Activated CD4-positive, alpha-beta T cell treated with anti-CD3 and anti-CD28 coated beads for 24 hours (primary cell): ENCODE measurements around the gene ARL3.
"Not testable (repeated sequence)": the region's sequence is repeated elsewhere in the genome, so short reads cannot be mapped to it uniquely, and the experiment has no call there.

Experiments
- DNase-seq, 2 donors: peaks; one replicate each; pipeline ENCODE4 v3.0.0-alpha.2; 2020; ENCODE audit warnings: low read depth in 2 of 2

Gene ARL3

DNA sequence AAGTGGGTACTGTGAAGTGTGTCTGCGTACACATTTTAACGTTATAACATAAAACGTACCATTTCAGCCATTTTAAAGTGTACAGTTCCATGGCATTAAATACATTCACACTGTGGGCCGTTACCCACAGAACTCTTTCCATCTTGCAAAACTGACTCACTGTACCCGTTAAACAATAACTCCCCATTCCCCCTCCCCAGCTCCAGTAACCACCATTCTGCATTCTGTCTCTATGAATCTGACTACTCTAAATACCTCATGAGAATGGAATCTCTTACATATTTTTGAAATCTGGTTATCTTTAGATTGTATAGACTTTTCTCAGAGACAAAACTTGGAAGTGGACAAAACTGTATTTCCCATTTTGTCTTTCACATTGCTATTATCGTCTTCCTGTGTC, 9.3 kb downstream of the ARL3 start:
- DNase-seq = no peak

DNA sequence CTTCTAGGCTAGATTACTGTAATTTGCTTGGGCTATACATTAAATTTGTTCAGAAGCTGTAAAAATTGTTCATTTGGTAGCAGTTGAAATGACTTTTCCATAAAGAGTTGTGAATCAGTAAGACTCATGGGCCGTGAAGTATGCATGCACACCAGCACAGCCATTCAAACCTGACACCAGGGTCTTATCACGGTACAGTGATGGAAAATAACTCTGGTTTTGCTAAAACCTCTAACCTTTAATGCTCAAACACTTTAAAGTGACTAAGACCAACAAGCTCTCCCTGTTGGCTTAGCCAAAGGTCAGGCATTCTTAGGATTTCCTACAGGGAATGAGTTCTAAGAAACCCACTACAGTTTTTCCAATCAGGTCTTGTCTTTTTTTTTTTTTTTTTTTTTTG, 11.5 kb downstream of the ARL3 start:
- no peak for DNase-seq

DNA sequence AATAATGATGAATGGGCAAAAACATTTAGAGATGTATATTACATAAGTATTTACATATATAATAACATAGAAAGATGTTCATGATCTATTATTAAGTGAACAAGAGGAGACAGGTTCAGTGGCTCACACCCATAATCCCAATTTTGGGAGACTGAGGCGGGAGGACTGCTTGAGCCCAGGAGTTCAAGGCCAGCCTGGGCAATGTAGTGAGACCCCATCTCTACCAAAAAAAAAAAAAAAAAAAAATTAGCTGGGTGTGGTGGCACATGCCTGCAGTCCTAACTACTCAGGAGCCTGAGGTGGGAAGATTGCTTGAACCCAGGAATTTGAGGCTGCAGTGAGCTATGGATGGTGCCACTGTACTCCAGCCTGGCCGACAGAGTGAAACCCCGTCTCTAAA, 12.4 kb downstream of the ARL3 start:
- DNase-seq = no peak

DNA sequence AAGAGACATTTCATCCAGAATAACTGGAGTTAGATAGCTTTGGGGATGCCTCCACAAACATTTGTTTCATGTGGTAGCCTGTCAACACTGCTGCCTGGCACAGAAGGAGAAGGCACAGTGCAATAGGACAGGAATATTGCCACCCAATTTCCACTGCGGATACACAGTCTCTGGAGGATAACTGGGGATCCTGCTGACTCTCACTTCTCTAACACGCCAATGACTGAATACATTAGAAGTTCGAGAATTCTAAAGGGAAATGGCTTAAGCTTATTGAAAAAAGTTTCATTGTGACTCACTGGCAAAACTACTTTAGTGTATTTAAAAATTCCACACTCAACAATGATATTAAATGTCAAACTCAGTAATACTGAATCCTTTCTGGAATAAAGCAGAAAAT, 12.9 kb downstream of the ARL3 start:
- DNase-seq = no peak

DNA sequence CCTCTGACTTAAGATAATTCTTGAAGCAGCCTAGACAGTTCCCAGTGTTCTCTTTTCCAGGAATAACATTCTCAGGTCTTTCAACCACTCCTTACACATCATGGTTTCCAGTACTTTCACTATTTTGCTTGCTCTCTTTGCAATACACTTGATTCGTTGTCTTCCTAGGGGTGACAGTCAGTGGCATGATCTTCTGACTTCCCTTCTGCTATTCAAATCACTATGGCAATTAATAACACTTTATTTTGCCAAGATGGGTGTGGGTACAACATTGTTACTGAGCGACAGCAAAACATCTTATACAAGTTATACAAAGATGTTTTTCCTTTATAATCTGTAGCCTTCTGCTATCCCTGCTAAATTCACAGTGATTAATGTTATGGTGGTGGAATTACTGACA, 15.3 kb downstream of the ARL3 start:
- DNase-seq = no peak

DNA sequence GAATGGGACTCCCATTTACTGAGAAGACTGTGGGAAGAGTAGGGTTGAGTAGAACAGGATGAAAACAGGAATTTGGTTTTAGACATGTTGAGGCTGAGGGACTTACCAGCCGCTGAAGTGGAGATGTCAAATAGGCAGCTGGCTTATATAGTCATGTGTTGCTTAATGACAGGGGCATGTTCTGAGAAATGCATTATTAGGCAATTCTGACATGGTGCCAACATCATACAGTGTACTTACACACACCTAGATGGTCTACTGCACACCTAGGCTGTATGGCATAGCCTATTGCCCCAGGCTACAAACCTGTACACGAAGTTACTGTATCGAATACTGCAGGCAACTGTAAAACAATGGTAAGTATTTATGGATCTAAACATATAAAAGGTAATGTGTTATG, 17.5 kb downstream of the ARL3 start:
- no peak for DNase-seq

DNA sequence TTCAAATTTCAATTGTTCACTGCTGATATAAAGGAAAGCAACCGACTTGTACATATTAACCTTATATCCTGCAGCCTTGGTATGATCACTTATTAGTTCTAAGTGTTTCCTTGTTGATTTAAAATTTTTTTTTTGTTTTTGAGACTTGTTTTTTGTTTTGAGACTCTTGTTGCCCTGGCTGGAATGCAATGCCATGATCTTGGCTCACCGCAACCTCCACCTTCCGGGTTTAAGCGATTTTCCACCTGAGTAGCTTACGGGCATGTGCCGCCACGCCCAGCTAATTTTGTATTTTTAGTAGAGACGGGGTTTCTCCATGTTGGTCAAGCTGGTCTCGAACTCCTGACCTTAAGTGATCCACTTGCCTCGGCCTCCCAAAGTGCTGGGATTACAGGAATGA, 18.8 kb downstream of the ARL3 start:
- not testable (repeated sequence) for DNase-seq

DNA sequence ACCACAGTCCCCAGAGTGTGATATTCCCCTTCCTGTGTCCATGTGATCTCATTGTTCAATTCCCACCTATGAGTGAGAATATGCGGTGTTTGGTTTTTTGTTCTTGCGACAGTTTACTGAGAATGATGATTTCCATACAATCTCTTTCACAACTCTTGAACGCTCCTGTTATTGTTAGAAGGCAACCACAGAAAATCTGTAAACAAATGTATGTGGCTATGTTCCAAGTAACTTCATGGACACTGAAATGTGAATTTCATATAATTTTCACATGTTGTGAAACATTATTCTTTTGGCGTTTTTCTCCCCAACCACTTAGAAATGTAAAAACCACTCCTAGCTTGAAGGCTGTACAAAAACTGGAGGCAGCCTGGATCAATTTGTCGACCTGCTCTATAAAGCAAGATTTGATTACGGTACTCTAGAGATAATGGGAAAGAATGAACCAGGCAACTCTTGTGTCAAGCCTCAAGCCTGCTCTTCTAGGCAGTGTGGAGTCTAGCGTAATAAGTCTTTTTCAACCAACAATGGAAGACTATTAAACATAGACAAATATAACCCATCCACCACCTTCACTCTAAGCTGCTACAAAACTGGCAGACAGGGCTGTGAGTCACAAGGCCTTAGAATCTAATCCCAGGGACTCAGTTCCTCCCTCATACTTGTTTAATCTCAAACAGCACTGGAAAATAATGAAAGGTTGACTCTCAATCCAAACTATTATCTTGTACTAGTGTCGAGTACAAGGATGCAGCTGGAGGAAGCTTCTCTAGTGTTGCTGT, 22.7 kb downstream of the ARL3 start:
- DNase-seq = no peak

DNA sequence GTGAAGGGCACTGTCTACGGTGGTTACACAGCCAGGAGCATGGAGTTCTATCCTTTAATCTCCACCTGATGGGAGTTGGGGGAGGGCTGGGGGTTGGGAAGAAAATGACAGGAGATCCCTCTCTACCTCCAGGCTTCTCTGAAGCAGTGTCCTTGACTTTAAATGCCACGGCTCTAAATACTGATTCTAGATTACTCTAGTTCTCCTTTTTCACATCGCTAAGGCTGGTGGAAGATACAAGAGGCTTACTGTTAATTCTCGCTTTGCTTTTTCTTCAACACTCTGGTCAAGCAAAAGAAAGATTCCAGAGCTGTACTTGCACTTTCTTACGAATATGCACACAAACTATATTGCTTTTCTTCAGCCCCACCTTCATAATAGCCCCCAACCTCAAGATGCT, 30.5 kb downstream of the ARL3 start:
- DNase-seq = no peak

DNA sequence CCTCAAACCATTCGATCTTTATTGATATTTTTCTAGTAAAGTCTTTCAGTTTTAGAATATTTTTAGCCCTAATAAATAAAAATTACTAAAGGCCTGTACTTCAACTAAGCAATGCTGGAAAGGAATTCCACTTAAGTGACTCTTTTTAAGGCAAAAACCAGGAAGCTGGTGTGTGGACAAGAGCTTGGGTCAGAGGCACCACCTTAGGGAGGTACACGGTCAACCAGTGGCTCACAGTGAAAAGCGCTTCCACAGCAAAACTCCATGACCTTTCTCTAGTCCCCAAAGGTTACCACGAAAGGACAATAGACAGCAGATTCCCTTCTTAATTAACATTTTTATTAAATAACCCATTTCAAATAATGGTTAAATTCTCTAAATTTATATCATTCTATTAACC, 31.2 kb downstream of the ARL3 start:
- no peak for DNase-seq

DNA sequence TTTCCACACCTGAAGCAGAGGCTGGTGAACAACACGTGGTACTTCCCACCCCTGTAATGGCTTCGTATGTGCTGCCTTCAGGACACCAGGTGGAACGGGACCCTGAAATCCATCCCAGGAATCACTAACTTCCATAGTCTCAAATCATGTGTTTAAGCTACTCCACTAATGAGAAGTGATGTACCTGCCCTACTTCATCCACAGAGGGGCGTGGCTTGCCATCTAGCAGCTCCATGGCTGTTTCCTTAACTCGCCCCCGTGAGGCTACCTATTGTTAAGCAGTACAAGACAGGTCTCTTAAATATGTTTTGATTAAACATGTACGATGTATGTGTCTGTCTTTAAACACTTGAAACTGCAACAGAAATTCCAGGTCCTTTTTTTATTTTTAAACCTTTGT, 31.8 kb downstream of the ARL3 start:
- no peak for DNase-seq

DNA sequence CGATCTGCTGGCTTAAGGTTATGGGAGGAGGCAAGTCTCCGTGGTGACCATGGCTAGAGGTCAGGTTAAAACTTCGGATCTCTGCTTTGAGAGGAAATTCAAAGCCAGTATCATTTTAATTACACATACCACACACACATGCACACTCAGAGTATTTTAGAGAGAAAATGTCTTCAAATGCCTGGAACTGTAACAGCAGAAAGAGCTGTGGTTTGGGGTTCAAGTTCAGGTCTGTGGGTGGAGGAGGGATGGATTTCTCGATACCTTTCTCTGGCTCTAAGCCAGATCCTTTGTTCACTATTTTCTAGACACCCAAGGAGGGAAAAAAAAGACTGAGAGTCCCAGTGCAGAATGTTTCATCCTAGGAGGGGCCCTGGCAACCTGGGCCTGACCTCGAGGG, 32.5 kb downstream of the ARL3 start:
- DNase-seq = no peak

DNA sequence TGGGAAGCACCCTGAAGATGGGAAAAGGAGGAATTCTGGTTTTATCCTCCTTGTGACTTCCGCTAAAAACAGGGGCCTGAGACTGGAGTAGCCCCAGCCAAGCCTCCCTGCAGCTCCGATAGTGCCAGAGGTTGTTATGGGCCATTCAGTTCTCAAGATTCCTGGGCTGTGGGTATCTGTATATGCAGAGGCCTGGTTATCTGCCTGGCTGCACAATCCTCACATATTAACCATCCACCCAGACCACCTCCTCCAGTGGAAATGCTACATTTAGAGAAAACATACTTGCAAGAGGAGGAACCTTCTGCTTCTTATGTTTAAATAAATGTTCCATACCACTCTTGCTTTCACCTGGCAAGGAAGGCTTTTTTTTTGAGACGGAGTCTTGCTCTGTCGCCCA, 34.6 kb downstream of the ARL3 start:
- DNase-seq = no peak

DNA sequence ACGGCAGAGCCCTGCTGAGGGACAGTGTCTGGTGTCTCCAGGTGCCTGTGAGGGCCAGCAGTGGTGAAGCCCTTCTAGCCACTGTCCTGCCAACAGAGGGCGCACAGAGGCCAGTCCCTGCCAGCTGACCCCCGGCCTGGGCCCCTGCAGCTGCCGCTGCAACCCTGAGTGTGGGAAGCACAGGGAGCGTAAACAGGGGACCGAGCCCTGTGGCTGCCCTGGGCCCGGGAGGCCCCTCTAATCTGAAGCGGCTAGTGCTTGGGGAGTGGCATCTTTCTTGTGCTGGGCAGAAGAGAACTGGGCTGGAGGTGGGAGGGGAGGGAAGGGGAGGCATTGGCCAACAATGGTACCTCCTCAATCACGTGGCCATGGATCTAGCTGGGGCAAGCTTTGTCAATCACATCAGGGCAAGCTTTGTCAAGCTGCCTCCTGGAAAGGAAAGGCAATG, 35.3 kb downstream of the ARL3 start:
- no peak for DNase-seq

DNA sequence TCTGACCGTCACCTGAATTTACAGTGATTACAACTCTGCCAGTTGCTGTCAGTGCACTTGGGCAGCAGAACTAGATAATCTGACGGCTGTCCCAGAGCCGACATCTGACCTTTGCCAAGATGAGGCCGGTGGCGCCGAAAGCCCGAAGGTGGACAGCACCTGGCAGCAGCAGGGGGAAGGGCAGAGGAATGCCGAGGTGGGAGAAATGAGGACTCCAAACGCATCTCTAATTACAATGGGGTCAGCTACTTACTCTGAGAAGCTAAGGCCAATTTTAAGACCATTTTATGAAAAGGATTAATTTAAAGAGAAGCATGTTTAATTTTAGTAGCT, 36.2 kb downstream of the ARL3 start:
- DNase-seq = no peak

DNA sequence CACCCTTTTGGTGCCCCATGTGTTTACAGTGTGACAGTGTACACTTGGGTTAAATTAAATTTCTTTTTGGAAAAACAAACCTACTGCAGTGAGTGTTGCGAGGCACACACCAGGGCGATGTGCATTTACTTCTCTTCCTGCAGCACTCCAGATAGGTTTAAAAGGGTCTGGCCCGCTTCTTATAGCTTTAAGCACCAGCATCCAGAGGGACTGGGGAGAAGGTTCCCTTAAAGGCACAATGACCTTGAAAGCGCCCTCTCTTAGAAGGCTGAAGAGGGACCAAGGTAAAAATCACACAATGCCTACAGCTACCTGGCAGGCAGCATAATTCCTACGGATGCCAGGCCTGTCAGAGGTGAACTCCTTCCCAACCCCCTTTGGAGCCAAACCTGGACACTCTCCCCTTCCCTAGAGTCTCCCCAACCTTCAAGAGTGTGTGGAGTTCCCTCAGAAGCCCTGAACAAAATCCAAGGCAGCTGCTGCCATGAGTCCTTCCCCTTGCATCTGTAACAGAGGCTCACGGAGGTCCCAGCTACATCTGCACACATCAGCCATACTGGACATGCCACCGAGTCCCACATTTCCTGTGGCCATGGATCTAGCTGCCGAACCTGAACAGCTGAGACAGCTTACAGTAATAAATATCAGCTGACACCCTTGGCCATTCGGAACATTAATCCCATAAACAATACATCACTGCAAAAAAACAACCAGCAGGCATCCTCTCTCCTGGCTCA, 36.7 kb downstream of the ARL3 start:
- no peak for DNase-seq

DNA sequence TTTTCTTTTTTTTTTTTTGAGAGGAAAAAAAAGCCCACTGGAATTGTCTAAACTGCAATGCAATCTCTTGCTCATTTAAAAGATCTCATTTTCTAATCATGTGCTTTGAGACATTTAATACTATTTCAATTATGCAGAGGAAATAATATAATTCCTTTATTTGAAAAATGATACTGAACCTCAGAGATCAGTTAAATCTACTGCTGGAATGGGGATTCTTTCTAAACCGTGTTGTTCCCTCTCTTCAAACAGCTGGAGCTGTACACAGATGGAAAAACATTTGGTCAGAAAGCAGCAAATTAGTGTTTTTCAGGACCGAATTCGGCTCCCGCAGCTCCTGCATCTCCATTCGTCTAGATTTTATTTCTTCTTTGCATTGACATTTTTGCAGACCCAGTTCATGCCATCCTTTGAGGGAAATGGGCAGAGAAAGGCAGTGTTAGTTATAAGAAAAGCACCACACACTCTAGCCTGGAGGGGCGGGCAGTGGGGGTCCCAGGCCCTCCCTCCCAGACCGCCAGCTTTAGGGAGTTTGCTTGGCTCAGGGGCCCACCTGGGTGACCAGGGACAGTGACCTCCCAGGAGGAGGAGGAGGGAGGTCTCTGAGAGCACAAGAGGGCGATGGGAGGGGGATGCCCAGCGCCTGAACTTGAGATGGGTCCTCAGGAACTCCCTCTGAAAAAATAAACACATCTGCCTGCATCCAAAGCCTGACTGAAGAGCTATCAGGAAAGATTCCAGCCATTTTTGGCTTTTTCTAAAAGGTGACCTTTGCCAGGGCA, 37.5 kb downstream of the ARL3 start:
- DNase-seq = no peak

DNA sequence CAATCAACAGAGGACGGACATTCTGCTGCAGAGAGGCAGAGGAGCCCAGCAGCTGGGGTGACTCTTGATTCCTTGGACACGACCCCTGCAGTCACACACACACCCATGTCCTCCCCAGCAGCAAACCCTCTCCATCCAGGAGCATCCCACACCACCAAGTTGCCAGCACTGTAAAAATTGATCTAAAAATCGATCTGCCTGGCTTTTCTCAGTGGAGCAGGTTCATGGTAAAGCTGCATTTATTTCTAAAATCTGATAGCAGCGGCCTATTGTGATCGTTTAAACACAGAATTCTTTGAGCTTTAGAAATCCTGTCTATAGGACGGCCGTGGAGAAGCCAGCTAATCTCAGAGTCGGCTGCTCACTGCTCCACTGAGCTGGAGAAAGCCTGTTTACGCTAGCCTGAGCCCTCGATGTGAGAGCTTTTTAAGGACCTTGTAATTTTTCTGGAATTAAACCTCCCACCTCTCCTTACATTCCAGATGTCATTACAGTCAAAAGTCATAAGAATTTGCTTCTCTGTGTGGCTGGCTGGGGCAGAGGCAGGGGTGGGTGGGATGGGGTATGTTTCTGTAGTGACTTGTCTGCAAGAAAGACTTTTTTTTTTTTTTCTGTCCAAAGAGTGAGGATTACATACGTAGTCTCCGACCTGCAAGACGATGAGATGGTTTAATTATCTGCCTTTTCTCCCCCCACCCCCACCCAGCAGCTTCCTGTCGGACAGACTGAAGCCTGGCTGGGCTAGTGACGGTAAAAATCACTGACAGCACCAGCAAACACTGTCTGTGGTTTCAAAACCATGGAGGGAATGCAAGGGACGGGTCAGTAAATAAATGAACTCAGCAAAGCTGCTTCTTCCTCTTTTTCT, 38.3 kb downstream of the ARL3 start:
- DNase-seq = no peak

DNA sequence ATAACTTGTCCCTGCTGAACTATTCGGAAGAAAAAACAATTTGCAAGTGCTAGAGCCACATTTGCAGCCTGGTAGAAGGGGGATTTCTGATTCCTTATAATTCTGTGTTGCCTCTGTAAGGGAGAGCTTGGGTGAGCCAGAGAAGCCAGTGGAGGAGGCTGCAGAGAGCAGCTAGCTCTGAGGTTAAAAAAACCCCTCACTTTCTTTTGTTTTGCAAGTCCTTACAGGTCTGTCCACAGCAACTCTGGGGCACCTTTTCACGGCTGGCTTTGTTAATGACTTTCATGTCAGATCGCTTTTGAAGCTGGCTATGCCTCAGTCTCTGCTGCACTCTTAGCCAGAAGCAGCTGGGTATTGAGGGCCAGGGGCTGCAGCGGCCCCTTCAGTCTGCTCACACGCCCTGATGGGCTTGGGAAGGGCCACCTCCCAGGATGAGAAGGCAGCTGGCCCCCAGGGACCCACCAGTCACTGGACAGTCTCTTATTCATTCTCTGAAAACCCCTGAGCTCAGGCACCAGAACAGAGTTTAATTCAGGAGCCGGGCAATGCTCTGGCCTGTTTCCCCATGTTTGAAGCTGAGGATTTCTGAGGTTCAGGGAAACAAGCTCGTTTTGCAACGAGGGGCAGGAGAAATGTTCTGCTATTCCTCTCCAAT, 39.1 kb downstream of the ARL3 start:
- no peak for DNase-seq

DNA sequence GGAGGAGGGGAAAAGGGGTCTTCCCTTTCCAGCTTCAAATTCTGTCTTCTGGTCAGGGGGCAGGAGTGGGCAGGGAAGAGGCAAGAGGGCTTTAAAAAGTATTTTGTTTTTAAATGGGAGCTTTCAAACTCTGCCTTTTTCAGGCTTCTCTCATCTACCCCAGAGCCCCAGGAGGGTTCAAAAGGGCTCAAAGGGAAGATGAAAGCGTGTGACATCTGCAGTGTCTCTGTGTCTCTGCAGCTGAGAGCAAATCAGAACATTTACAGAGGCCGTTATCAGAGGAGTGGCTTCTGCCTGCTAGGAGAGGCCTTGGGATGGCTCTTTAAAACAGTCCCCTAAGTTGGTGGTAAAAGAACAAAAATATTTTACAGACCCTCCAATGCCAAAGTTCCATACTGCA, 39.6 kb downstream of the ARL3 start:
- no peak for DNase-seq

DNA sequence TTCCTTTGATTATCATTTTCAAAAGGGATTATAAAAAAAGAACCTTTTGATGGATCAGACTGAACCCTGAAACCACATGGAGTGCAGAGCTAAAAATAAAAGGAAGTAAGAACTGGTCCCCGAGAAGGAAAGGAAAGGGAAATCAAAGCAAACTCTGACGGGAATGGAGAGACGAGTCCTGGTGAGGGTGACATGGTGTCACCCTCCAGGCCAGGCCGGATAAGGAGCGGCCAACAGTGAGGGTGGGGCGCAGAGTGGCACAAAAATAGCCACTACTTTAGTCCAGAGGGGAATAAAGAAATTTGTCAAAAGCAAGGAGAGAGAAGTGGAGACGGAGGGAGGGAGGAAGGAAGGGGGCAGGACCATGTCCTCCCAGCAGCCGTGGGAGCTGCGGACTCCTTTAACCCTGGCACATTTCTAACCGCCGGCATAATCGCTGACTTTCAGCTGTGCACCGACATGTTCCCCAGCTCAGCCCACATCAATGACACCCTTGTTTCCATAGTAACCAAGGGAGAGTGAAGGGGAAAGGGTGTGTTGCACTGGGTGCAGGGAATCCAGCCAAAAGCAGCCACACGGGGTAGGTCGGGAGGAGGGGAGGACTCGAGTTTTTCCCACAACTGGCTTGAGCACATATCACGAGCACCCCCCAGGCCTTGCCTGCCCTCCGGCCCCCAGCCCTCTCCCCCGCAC, 40.2 kb downstream of the ARL3 start:
- peak; percentile 30 to 50 for DNase-seq
